ENCODE measurements around the gene DCUN1D1.
"Not testable (repeated sequence)": the region's sequence is repeated elsewhere in the genome, so short reads cannot be mapped to it uniquely, and the experiment has no call there.

DCUN1D1 gene

DNA sequence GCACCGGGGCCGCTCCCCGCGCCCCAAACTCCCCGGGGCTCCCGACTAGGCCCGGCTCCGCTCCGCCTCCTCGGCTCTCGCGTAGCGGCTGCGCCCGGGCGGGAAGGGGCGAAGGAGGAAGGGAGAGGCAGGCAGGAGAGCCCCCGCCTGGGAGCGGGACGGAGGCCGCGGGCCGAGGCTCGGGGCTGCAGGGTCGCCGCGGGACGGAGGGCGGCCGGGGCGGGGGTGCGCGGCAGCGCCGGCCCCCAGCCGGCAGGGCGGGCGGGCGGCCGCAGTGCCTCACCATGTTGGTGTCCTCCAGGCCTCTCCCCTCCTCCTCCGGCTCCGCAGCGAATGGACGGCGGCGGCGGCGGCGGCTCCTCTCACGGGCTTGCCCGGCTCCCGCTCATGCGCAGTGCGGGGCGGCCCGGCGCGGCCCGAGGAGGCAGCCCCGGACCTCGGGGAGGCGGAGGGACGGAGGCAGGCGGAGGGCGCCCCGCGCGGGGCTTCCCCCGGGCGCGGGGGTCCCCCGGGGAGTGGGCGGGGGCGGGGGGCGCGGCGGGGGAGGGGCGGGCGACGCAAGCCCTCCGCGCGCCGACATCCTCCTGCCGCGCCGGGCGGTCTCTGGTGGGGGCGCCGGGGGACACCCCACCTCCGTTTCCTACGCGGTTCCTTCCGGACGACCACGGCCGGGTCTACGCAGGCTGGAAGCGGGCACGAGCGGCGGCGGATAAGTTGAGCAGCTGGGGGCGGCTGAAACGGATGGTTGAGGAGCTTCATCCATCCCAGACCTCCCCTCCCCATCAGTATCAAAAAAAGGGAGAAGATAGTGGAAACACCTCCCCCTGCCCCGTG lies at the start of gene DCUN1D1:
Gene DCUN1D1, minus strand, starts transcription at position 335 of the 834 bp plus-strand sequence. Its CDS starts 49 bp downstream, at position 286.
- DNase-seq, result peak; percentile 91

DNA sequence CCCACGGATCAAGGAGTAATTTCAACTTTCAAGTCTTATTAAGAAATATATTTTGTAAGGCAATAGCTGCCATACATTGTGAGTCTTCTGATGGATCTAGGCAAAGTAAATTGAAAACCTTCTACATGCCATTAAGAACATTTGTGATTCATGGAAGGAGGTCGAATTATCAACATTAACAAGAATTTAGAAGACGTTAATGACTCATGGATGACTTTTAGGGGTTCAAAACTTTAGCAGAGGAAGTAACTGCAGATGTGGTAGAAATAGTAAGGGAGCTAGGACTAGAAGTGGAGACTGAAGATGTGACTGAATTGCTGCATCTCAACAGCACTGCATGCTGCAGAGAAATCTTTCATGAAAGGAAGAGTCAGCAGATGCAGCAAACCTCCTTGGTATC lies 48.1 kb upstream of the DCUN1D1 start:
- no peak for DNase-seq

DNA sequence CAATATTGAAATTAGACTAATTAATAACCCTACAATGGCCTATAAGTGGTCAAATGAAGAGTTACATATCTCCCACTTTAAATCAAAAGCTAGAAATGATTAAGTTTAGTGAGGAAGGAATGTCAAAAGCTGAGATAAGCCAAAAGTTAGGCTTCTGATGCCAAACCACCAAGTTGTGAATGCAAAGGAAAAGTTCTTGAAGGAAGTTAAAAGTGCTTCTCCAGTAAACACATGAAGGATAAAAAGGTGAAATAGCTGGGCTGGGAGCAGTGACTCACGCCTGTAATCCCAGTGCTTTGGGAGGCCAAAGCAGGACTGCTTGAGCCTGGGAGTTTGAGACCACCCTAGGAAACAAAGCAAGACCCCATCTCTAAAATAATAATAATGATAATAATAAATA lies 46.9 kb upstream of the DCUN1D1 start:
- no peak for DNase-seq

DNA sequence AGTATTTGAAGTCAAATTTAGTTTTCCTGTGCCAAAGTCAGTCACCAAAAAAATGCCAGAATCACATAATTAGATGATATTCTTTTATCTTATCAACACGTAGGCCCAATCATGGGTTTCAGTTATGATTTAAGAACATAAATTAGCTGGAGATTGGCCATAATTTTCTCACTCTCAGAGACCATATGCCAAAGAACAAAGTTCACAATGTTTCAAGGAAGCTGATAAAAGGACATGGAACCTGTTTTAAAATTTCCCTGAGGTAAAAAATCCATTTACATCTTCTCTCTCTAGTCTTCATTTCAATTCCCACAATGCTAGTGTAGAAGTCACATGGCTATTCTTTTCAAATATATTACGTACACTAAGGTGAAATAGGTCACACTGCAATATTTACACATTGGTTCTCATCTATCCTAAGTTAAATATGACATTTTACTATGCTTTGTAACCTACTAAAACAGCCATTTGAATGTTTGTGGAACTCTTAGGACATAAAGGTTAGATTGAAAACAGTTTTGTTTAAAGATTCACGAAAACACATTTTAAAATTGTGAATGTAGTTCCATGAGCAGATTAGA lies 42.7 kb upstream of the DCUN1D1 start:
- DNase-seq, result no peak

DNA sequence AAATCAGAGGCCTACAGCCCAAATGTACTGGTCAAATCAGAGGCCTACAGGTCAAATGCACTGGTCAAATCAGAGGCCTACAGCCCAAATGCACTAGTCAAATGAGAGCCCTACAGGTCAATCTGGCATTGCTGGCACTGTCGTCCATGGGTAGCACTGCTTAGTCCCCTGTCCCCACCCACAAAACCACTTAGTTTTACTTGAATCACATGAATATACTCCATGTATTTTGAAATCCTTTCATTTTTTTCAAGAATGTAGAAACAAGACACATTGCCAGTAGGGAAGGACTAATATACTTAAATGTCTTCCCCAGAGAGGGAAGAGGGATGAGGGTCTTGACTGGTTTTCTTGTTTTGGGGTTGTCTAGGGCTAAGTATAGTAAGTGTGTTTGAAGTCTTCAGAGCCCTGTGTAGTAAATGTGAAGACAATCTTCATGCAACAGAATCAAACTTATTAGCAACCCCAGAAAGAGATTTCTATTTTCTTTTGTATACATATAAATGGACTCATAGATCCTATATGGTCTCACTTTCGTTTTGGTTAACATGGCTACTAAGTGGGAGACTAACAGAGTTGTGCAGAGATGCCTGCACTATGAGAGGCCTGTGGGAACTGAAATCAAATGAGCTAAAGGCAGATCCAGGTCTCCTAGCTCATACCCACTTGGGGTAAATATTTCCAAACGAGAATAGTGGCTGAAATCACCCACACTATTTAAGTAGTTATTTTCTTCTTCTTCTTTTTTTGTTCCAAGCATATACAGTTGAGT lies 38.3 kb upstream of the DCUN1D1 start:
- no peak for DNase-seq

DNA sequence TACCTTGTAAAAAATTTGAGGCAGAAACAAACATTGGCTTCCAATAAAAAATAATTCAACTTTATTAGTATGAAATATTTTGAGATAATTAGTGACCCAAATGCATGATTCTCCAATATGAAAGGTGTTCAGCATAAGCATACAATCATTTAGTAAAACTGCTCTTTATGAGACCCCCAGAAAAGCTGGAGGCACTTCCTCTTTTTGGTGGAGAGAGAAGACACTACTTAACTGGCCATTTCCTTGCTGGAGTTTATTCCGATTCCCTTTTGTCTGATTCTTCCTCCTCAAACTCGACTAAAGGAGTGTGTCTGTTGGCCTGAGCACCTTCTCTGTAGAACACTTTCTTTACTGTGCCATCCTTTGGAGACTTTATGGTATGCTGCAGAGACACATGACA lies 34.8 kb upstream of the DCUN1D1 start:
- DNase-seq, result no peak

DNA sequence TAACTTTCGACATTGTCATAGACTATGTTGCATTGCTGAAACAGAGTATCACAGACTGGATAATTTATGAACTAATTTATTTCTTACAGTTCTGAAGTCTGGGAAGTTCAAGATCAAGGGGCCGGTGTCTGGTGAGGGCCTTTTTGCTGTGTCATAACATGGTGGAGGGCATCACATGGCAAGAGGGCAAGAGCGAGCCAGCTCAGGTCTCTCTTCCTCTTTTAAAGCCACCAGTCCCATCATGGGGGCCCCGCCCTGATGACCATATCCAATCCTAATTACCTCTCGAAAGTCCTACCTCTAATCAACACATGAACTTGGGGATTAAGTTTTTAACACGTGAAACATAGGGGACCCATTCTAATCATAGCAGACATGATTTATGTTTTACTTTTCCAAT lies 33.5 kb upstream of the DCUN1D1 start:
- DNase-seq, result no peak

DNA sequence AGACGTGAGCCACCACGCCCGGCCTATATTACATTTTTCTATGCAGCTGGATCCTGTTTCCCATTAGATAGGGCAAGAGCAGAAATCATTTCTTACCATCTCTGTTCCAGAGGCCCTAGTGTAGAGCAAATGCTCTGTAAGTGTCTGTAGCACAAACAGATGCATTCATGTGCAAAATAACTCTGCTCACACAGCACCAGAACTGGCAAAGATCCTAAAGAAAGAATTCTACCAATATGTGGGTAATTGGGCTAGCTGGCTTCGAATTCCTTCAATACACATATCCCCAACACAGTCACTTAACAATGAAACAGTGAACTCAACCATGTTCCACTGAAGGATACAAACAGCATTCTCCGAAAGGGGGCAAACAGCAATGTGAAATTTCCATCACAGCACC lies 32.7 kb upstream of the DCUN1D1 start:
- DNase-seq, result no peak

DNA sequence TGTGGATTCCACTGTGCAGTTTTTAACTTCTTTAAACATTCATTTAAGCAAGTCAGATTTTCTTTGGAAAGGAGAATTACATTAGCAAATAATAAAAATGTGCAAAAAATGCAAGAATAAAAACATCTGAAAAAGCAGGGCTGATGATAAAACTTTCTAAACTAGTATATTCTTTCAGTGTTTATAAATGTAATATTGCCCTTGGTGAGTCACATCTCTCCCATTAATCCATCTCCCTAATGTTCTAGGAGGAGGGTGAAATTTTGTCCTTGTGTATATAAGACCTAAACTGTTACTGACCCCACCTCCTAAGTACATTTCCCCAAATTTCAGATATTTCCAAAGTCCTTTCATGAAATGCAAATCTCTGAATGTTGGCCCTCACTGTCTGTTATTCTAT lies 28.5 kb upstream of the DCUN1D1 start:
- no peak for DNase-seq

DNA sequence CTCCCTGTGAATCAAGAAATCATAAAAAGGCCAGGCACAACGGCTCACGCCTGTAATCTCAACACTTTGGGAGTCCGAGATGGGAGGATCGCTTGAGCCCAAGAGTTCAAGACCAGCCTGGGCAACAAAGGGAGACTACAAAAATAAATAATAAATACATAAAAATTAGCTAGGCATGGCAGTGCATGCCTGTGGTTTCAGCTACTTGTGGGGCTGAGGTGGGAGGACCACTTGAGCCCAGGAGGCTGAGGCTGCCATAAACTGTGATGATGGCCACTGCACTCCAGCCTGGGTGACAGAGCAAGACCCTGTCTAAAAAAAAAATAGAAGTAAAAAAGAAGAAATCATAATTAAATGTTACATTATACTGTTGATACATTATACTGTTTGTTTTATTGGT lies 28.0 kb upstream of the DCUN1D1 start:
- DNase-seq, result no peak

DNA sequence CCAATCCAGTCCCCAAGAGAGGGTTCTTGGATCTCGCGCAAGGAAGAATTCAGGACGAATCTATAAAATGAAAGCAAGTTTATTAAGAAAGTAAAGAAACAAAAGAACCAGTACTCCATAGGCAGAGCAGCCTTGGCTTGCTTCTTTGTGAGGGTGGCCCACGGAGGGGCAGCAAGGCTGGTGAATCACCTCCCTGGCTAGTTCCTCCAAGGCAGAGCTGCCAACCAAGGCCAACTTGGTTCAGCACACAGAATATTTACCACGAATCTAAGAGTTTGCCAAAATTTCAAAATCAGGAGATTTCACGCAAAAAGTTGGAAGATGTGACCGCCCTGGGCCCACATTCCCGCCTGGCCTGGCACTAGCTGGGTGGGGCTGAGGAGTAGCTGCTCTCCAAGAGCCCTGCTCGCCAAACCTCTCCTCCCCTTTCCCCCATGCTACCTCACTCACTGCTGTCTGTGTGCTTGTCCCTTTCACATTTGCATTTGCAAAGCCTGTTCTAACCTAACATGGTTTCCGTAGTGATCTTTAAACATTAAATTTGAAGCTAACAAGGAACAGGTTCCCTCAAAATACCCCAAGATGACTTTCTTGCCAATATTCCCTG lies 26.2 kb upstream of the DCUN1D1 start:
- DNase-seq, result no peak

DNA sequence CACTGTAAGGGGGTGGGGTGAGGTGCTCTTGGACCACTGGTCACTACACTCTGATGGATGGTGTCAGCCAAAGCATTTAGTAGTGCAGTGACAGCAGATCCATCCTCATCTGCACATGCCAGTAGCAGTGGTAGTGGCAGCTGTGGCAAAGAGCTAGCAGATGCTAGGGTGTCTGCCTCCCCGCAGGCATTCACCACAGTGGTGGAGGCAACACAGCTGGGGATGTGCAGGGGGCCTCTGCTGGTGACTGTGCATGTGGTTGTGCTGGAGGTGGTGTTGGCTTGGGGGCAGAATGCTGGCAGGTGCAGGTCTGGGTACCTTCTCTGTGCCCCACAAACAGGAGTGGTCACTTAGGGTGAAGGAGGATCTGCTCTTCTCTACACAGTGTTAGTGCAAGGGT lies 19.4 kb upstream of the DCUN1D1 start:
- no peak for DNase-seq

DNA sequence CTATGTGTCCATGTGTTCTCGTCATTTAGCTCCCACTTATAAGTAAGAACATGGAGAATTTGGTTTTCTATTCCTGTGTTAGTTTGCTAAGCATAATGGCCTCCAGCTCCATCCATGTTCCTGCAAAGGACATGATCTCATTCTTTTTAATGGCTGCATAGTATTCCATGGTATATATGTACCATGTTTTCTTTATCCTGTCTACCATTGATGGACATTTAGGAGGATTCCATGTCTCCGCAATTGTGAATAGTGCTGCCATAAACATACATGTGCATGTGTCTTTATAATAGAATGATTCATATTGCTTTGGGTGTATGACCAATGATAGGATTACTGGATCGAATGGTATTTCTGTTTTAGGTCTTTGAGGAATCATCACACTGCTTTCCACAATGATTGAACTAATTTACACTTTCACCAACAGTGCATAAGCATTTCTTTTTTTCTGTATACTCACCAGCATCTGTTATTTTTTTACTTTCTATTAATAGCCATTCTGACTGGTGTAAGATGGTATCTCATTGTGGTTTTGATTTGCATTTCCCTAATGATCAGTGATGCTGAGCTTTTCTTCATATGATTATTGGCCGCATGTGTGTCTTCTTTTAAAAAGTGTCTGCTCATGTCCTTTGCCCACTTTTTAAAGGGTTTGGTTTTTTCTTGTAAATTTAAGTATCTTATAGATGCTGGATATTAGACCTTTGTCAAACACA lies 13.3 kb upstream of the DCUN1D1 start:
- DNase-seq, result not testable (repeated sequence)

DNA sequence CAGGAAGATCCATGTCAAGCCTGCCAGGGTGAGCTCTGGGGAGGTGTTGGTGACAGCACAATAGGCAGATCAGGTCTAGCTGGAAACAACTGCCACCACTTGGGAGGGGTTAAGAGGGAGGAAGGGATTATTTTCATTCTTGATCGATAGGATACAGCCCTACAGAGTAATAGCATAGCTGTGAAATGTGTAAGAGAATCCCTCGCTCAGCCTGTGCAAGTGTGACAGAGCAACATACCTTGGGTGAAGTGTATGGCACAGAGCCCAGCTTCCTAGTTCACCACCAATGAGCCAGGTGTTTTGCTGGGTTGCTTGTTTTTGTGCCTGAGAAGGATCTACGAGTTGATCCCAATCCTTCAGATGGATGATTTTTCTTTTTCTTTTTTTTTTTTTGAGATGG lies 9.2 kb upstream of the DCUN1D1 start:
- DNase-seq, result no peak

DNA sequence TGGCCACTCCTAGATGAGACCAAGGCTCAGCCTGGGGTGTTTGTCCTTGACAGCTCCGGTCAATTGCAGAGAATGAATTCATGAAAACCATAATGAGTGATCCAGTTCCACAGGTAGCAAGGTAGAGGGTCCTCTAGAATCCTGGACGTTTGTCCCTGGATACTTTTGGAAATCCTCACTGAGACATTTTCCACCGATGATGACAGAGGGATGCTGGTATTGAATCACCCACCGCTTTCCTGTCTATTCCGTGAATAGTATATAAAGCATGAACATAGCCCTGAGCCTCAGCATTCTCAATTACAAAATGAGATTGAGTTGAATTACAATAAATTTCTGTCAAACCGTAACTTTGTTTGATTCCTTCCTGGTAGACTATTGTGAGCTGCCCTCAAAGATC lies 5.7 kb upstream of the DCUN1D1 start:
- DNase-seq, result no peak

DNA sequence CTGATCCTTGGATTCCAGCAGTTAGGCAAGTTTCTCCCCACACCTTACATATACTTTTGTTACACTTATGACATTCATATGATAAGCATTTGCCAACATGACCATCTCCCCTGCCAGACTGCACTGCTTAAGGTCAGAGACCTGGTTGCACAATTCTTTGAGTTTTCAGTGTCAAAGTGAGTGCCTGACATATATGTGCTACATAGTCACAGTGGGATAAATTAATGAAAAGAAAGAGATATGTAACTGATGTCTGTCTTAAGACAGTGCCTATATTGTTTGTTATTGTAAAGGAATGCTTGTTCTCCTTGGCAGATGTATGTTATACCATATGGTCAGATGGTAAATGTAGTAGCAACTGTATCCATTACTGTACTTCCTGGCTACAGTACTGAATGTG lies 3.5 kb upstream of the DCUN1D1 start:
- no peak for DNase-seq

DNA sequence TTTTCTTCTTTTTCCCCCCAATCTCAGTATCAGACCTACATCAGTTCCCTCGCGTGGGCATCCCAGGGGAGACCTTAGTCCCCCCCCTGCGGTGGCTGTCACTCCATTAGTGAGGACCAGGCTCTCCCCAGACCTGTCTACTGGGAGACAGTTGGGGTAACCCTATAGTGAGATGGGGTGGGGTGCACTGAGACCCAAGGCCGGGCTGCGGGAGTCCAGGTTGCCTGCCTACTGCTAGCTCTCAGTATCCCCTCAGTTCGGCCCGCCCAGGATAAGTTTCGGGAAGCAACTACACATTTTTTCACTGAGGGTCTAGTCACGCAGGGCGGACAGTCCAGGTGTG lies 671 bp upstream of the DCUN1D1 start:
- DNase-seq, result no peak

DNA sequence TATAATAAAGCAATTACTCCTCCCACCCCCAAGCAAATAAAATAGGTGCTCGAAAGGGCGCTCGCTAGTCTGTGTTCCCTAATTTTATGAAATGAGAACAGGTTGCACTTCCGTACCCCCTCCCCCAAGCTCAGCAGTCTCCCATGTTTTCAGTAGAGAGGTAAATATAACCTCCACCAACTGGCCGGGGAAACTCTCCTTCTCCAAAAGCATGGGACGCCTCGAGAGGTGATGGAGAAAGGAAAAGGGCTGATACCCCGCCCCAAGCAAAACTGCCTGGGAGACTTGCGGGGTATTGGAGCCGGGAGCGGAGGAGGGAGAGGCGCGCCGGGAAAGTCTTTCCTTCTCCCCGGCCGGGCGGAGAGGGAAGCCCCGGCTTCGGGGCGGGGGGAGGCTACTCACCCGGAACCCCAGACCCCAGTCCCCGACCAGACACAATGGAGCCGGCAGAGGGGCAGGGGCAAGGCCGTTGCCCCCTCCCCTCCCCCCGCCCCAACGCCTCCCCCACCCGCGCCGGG lies 605 bp downstream of the DCUN1D1 start:
- DNase-seq, result peak; percentile 17

DNA sequence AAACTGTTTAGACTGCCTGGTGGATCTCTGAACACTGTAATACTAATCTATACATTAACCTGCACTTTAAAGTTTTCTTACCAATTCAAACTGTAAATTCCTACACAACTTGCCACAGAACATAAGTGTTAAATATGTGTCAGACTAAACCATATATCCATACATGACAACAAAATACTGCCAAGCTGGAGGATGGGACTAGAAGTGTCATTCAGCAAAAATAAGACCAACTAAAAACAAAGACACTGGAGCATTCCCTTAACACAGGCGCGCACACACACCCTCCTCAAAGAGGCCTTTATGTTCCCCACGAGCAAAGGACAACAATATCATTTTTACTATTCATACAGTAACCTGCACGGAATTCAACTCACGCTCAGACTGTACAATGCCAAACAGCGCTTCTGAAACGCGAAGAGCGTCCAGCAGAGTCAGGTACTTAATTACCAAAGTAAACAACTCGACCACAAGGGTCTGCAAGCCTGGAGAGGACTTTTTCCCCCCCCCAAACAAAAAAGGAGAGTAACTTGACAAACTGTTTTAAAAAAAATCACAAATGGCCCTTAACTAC lies 1.1 kb downstream of the DCUN1D1 start:
- no peak for DNase-seq

DNA sequence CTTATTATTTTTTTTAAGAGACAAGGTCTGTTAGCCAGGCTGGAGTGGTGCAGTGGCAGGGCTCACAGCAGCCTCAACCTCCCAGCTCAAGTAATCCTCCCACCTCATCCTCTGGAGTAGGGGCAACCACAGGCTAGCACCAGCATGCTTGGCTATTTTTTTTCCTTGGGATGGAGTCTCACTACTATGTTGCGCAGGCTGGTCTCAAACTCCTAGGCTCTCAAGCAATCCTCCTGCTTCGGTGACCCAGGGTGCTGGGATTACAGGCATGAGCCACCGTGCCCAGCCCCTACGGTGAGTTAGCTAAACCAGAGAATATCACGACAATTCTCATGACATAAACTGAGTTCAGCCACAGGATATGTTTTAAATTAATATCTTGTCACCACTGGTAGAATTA lies 2.0 kb downstream of the DCUN1D1 start:
- no peak for DNase-seq

DNA sequence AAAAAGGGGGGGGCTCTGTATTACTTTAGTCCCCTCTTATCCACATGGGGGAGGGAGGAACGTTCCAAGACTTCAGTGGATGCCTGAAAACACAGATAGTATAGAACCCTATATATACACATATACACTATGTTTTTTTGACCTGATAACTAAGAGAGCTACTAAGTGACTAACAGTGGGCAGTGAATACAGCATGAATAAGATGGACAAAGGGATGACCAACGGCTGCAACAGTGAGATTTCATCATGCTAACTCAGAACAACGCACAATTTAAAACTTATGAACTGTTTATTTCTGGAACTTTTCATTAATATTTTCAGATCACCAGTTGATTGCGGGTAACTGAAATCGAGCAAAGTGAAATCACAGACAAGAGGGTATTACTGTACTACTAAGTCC lies 7.3 kb downstream of the DCUN1D1 start:
- no peak for DNase-seq

DNA sequence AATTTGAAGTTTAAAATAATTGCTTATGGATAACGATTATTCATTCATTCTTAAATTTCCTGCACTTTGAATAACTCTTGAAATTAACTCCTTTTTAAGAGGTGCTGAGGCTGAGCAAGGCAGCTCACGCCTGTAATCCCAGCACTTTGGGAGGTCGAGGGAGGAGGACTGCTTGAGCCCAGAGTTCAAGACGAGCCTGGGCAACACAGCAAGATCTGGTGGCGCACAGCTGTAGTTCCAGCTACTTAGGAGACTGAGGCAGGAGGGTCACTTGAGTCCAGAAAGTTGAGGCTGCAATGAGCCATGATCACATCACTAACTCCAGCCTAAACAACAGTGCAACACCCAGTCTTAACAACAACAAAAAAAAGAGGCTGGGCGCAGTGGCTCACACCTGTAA lies 8.0 kb downstream of the DCUN1D1 start:
- DNase-seq, result no peak
